GM10266 (cell line): ENCODE data around the gene FCRL4.

Experiments used
- DNase-seq: peaks from one replicate; pipeline ENCODE4 v3.0.0; 2012; ENCODE audit errors: extremely low spot score
- TF ChIP-seq, protein P1 (sequence below): IDR thresholded peaks from 2 replicates; pipeline ENCODE4 v1.5.1; 2012; ENCODE audit warnings: mild to moderate bottlenecking, low read depth; ENCODE audit not compliant: control insufficient read depth, insufficient read depth; ENCODE audit errors: missing control alignments

FCRL4 gene

DNA sequence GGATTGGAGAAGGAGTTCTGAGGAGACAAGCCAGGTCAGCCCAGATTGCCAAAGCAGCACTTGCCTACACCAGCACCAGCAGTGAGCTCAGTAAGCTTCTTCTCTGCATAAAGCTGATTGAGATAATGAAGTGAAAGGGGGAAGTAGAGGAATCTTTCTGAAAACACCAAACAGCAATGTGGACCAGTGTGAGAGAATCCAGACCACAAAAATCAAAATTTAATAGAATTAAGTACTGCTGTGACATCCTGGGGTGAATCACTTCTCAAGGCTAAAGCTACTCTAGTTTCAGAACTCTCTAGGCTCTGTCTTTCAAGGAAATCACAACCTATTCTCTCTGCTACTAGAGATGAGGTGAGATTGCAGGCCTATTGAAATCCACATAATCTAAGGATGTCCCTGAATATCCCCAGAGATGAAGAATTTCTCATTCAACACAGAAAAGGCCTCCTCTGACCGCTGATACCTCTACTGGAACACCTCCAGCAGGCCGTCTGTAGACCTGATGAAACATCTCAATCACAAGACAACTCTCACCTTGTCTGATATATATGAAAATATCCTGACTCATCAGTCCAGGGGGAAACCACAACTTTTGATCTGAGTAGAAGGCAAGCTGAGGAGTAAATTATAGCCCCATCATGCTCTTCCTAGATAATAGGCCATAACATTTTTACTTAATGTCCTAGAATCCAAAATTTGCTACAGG, at the start of gene FCRL4:
FCRL4 (minus strand) TSS at position 127 of the 709 bp plus-strand sequence. CDS start 141 bp downstream, outside the sequence.
- DNase-seq, result no peak
- TF ChIP-seq, protein P1, sequence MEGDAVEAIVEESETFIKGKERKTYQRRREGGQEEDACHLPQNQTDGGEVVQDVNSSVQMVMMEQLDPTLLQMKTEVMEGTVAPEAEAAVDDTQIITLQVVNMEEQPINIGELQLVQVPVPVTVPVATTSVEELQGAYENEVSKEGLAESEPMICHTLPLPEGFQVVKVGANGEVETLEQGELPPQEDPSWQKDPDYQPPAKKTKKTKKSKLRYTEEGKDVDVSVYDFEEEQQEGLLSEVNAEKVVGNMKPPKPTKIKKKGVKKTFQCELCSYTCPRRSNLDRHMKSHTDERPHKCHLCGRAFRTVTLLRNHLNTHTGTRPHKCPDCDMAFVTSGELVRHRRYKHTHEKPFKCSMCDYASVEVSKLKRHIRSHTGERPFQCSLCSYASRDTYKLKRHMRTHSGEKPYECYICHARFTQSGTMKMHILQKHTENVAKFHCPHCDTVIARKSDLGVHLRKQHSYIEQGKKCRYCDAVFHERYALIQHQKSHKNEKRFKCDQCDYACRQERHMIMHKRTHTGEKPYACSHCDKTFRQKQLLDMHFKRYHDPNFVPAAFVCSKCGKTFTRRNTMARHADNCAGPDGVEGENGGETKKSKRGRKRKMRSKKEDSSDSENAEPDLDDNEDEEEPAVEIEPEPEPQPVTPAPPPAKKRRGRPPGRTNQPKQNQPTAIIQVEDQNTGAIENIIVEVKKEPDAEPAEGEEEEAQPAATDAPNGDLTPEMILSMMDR, result no peak

DNA sequence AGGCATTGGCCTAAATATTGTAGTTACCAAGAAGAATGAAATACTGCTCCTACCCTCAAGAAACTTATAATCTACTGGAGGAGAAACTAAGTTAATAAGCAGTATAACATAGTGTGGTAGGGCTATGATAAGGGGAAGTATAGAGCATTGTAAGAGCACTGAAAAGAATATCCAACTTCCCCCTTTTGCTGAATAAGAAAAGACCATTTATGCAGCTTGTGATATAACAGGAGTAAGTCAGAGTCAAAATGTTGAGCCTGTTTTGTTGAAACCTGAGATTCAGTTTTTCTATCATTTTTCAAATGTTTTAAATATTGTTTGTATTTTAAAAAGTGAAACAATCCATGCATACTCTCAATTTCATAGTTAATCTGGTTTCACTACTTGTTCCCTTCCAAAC, 48.3 kb upstream of the FCRL4 start:
- DNase-seq, result no peak
- TF ChIP-seq, protein P1, result no peak

DNA sequence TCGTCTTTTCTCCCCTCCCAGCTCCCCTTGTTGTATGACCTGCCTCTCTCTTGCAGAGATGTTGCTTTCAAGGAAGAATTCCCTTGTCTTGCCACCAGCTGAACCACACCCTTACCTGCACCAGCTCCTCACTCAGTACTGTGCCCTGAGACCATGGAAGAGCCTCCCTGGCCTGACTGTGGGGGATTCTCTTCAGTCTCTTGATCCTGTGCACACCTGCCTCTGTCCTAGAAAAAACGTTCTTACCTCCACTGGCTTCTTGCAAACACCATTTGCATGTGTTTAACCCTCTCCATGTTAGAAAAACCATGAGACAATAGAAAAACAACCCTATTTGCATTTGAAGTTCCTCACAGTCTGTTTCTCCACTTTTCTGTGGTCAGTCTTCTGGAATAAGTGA, 43.3 kb upstream of the FCRL4 start:
- no peak for DNase-seq
- TF ChIP-seq, protein P1, result no peak

DNA sequence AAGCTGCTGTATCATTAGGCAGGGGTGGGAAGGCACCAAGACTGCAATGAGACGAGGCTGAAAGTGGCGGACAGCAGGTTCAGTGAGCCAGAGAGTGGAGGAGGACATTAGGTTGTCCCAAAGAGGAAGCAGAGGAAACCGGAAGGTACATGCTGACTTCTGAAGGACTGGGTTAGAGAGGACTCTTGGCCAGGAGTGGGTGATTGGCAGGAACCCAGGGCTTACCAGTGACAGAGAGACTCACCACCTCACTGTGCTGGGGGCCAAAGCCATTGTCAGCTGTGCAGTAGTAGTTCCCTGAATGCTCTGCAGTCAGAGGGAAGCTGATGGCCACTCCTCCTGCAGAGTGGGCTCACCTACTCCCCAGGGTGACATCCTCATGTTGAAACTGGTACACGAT, 41.9 kb upstream of the FCRL4 start:
- DNase-seq, result no peak
- TF ChIP-seq, protein P1, result no peak

DNA sequence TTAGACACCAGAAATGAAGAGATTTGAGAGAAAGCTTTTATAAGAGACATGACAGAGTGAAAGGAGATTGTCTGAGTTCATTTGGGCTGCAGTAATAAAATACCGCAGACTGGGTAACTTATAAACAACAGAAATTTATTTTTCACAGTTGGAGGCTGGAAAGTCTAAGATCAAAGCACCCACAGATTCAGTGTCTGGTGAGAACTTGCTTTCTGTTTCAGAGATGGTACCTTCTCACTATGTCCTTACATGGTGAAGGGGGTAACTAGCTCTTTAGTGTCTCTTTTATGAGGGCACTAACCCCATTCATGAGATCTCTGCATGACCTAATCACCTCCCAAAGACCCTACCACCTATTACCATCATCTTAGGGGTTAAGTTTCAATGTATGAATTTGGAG, 30.9 kb upstream of the FCRL4 start:
- no peak for DNase-seq
- TF ChIP-seq, protein P1, result no peak

DNA sequence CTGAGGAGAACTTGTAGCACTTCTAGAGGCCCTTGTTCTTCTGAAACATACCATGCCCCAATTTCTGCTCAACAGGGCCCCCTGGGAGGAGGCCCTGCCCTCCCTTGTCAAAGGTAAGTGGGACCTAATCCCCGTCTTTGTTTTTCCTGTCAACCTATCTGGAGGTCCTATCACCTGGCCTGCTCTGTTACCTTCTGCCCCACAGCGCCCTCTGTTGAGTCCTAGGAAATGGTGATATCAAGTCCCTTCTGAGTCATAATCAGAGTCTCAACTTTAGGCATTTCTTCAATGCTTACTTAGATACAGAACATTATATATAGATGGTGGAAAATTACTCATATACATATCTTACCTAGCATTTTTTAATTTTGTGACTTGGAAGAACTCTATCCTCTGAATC, 28.2 kb upstream of the FCRL4 start:
- peak; percentile 43 for DNase-seq
- TF ChIP-seq, protein P1, result peak; percentile 72

DNA sequence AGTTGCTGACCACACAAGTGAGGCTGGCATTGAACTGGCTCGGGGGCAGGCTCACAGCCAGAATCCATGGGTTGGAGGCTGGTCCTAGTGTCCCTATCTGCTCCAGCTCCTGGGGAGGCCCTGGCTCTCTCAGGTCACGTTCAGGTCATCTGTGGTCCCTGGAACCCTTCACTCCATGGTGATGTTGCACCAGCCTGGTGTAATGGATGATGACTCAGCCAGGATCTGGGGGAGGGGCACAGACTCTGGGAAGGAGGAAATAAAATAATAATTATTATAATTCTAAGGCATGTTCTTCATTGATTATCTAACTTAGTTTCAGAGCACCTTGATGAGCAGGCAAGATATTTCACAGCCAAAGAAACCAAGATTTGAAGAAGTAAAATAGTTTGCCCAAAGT, 26.6 kb upstream of the FCRL4 start:
- no peak for DNase-seq
- TF ChIP-seq, protein P1, result no peak
